ENCODE measurements around the gene CASZ1.

- no peak for TF ChIP-seq CTCF (IDR thresholded peaks at IDR 0.05)
- TF ChIP-seq EZH2 (IDR thresholded peaks at IDR 0.05): no peak
- no peak for TF ChIP-seq EZH2phosphoT487 (IDR thresholded peaks at IDR 0.05)
Observed at GRCh38 chr1:10662090-10662688, 134.3 kb downstream of the CASZ1 start.

Data from neural progenitor cell (in vitro differentiated cells).